Left renal pelvis (tissue), 4 donors: ENCODE results near the gene FCHSD2. TPM values are rescaled to one million over a fixed set of nuclear protein-coding genes. Genes with fewer than 3 reads are reported as not detected.
"Not testable (repeated sequence)": the region's sequence is repeated elsewhere in the genome, so short reads cannot be mapped to it uniquely, and the experiment has no call there.

Experiments
- DNase-seq, 4 donors: peaks; one replicate each; pipeline ENCODE4 v3.0.0-alpha.2; 2013; ENCODE audit warnings: low read depth in 4 of 4, low spot score in 3 of 4
- polyA plus RNA-seq, 4 donors: library from polyadenylated mRNA; unstranded; fragments of 120-200 nt; gene quantifications; one replicate each; pipeline ENCODE4 v1.2.1, GENCODE V29; 2013; ENCODE audit not compliant: insufficient read length in 4 of 4

Gene FCHSD2
- polyA plus RNA-seq, 4 donors: 38.9 to 53.8 (median 45.7) TPM

DNA sequence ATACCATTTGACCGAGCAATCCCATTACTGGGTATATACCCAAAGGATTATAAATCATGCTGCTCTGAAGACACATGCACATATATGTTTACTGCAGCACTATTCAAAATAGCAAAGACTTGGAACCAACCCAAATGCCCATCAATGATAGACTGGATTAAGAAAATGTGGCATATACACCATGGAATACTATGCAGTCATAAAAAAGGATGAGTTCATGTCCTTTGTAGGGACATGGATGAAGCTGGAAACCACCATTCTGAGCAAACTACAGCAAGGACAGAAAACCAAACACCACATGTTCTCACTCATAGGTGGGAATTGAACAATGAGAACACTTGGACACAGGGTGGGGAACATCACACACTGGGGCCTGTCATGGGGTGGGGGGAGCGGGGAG lies 164.3 kb downstream of the FCHSD2 start:
- not testable (repeated sequence) for DNase-seq

DNA sequence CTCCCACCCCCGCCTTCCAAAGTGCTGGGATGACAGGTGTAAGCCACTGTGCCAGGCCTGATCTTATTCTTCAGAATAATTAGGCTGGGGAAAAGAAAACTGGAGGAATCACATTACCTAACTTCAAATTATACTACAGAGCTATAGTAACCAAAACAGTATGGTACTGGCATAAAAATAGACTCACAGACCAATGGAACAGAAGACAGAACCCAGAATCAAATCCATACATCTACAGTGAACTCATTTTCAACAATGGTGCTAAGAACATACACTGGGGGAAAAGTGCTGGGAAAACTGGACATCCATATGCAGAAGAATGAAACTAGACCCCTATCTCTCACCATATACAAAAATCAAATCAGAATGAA lies 165.6 kb downstream of the FCHSD2 start:
- not testable (repeated sequence) for DNase-seq

DNA sequence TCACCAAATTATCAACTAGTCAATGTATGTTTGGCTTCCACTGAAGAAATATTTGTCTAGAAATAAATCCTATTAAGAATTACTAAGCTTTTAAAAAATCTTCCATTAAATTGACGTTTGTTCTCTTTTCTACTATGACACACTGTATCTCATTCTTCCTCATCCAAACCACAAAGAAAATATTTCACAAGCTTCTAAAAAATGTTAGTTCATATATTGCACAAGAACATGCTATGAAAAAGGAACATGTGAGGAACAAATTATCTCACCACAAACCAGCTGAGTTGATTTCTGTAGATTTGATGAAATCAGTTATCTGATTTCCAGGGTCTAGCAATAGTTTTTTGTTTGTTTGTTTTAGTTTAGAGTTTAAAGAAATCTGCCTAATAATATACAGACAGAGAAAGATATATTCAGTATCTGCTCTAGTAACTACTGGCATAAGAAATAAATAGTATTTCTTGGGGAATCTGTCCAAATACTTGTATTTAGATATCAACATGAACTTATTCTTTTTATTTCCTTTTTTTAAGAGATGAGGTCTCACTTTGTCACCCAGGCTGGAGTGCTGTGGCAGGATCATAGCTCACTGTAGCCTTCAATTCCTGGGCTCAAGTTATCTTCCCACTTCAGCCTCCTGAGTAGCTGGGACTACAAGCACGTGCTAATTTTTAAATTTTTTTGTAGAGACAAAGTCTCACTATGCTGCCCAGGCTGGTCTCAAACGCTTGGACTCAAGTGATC lies 166.2 kb downstream of the FCHSD2 start:
- no peak for DNase-seq

DNA sequence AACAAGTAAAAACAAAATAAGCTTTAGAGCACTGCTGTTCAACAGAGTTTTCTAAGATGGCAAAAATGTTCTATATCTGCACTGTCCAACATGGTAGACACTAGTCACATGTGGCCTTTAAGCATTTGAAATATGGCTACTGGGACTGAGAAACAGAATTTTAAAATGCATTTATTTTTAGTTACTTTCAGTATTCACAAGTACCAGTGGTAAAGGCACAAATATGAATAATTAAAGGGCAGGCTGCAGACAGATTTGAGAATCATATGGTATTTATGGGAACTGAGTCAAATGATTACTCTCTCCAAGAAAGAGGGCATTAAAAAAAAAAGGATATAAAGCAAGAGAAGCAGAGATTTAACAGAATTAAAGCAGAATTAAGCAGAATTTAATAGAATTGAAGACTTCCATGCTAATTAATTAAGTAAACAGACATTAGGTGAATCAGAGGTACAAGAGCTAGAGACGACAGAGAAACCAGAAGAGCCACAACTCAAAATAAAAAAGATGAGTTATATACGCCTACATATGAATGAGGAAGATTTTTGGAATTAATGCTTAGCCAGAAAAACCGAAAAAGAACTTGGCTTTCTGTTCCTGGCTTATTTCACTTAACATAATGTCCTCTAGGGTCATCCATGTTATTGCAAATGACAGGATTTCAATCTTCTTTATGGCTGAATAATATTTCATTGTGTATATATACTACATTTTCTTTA lies 167.5 kb downstream of the FCHSD2 start:
- DNase-seq: no peak

DNA sequence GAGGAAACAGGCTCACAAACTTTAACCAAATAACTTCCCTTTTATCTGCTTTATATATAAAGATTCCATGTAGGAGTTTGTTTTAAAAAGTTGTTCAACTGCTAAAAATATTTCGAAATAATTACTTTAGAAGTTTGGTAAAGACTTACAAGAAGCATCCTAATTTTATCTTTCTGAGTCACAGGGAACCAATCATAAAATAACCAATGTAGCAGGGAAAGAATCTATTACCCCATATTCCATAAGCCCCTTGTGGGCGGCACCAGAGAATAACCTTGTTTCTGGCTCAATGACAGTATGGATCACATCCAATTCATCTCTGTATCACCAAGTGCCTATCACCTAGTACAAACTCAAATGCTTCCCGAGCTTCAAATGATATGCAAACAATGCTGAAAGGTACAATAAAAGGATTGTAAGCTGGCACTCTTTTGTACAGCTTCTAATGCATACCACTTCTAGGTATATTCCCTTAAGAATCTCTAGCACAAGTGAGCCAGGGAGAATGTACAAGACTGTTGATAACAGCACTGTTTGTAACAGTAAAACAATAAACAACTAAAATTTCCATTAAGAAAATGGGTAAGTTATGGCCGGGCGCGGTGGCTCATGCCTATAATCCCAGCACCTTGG lies 169.5 kb downstream of the FCHSD2 start:
- DNase-seq: no peak

DNA sequence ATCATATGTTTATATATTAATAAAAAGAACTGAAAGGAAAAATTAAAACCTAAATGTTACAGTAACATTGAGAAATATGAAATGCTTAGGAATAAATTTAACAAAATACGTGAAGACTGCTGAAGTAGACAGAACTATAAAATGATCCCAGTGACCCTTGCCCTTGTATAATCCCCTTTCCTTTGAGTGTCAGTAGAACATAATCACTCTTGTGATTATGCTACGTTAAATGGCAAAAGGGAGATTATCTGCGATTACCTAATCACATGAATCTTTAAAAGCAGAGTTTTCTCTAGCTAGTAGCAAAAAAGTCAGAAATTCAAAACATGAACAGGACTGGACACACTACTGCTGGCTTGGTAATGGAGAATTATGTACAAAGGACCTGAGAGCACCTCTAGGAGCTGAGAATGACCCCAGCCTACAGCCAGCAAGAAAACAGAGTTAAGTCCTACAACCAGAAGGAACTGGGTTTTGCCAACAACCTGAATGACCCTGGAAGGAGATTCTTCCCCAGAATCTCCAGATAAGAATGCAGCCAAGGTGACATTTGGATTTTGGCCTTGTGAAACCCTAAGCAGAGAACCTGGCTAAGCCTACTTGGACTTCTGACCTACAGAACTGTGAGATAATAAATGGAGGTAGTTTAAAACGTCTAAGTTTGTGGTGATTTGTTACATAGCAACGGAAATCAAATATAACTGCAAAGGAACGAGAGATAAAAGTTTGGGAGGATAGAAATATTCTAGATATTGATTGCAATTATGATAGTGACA lies 170.7 kb downstream of the FCHSD2 start:
- DNase-seq: no peak

DNA sequence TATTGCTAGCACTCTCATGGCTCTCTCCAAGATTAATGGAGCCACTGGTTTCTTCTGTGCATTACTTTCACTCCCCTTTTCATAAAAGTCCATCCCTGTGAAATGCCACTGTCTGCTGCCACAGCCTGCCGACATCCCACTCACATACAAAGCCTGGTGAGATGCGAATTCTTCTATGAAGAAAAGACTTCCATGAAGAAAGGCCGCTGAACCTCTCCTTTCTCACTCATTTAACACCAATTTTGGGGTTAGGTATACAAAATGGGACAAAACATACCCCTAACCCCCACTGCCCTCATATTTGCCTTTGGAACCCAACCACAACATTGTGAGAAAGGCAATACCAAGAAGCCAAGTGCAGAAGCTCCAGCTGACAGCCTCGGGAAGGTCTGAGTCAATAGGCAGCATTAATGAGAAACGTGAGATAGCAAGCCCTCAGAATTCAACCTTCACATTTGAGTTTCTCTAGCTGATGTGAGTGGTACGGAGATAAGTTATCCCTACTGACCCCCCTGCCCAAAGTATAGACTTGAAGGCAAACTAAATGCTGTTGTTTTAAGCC lies 171.5 kb downstream of the FCHSD2 start:
- DNase-seq: no peak

DNA sequence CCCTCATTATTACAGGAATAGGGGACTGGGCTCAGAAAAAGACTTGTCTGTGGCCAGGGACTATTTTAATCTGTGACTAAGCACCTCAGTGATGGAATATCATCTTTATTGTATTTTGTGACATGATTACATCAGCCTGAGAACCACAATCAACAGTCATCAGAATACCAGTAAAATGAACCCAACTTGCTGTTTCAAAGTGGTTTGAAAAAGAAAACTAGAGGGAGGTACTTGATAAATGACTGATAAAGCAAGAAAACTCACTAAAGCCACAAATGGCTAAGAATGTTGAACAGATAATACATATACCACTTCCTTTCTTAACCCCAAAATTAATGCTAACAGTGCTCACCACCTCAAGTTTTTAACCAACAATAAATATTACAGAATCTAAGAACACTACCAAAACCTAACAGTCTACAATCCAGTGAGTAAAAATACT lies 172.2 kb downstream of the FCHSD2 start:
- DNase-seq: no peak

DNA sequence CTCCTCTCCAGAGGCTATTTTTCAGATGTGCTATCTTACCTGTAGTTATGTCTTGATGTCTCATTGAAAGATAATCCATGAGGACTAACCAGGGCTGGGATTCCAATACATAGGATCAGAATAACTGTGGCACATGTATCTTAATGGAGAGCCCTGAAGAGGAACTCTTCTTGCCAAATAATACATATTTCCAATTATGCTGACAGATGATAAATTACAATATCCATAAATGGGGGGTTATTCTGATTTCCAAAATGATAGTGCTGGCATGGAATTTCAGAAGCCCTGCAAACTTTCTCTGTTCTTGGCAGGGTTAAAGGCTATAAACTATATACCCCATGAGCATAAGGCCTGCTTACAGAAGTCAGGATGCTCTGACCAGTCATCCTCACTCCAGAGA lies 173.7 kb downstream of the FCHSD2 start:
- no peak for DNase-seq

DNA sequence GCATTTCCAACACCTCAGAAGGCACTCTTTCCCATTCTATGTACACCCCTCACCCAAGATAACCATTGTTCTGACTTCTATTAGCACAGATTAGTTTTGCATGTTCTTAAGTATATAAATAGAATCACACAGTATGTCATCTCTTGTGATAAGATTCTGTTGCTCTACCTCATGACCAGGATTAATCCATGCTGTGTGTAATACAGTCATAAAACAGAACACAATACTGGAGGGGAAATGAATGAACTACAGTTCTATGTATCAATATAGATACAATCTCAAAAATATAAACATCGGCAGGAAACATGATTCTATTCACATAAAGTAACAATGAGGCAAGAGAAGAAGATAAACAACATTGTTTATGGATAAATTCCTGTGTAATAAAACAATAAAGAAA lies 176.4 kb downstream of the FCHSD2 start:
- no peak for DNase-seq

DNA sequence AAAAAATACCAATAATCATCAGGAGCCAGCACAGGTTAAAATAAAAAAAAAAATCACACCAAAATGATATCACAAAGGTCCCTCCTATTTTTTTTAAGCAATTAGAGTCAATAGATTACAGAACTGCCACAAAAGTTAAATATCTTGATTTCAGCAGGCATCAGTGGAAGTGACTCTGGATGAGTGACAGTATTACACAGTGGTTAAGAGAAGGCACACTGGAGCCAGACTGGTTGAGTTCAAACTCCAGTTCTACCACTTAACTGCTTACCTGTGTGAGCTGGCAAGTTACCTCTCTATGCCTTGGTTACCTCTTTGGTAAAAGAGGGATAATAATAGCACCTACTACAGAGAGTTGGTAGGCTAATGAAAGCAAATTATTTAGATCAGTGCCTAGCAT lies 179.4 kb downstream of the FCHSD2 start:
- no peak for DNase-seq

DNA sequence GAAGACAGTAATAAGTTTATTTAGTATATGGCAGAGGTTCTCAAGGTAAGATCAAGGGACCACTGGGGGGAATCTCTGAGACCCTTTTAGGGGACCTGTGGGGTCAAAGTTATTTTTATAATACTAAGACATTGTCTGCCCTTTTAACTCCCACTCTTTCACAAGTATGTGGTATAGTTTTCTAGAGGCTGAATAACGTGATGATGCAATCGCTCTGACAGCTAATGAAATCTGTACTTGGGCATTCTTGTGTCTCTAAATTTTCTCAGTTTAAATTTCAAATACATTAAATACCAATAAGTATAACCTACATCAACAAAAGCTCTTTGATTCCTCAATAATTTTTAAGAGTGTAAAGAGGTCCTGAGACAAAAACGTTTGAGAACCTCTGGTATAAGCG lies 180.0 kb downstream of the FCHSD2 start:
- no peak for DNase-seq

DNA sequence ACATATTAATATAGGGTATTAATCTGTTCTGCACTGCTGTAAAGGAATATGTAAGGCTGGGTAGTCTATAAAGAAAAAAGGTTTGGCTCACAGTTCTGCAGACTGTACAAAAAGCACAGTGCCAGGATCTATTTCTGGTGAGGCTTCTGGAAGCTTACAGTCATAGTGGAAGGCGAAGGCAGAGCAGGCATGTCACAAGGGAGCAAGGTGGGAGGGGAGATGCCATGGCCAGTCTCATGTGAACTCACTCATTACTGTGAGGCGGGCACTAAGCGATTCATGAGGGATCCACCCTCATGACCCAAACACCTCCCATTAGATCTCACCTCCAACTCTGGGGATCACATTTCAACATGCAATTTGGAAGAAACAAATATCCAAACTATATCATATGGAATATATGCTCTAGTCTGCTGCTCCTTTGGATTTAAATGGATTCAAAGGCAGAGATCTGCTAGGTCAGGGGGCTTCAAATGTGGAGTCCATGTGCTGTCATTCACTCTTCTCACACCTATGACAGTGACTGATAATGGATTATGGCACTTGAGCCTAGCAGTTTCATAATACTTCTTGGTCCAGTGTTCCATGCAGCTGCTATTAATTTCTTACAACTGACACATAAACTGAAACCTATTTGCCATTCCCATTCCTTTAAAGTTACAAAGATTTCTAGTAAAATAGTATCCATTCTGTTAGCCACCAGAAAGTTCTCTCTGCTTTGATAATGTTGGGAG lies 182.0 kb downstream of the FCHSD2 start:
- no peak for DNase-seq

DNA sequence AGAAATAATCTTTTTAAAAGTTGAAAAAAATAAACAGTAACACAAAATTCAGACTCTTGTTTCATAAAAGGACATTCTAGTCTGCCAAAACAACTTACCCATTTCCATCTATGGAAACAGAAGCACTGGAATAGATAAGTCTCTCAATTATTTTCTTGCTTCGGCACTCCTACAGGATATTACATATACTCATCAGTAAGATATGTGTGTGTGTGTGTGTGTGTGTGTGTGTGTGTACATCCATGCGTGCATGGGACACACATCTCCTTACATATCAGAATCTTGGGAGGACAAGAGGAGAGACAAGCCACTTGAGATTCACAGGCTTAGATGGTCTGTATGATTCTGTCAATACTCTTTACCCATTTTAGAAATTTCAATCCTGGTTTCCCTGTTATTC lies 183.3 kb downstream of the FCHSD2 start:
- no peak for DNase-seq

DNA sequence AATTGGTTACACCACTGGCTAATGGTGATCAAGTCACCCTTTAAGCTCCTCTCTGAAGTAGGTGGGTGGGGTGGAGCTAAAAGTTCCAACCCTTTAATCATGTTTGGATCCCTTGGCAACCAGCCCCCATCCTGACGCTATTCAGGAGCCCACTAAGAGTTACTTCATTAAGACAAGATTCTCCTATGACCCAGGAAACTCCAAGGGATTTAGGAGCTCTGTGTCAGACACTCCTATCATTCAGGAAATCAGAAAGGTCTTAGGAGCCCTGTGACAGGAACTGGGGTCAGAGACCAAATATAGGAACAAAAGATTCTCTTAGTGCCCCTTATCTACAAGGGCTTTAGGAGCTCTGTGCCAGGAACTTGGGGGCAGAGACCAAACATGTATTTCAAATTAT lies 186.7 kb downstream of the FCHSD2 start:
- no peak for DNase-seq

DNA sequence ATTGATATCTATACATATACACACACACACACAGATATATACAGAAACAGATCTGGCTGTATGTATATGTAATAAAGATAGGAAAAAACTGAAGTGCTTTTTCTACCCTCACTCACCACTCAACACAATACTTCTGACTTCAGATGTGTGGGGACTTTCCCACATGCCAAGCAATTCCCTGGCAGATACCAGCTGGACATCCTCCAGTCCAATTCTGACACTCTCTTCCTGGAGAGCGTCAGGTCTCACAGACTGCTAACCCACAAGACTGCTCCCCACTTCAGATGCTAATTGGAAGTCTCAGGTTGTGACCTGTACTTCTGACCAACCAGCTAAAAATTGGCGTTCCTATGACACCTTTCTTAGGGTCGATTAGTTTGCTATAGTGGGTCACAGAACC lies 187.3 kb downstream of the FCHSD2 start:
- DNase-seq: no peak

DNA sequence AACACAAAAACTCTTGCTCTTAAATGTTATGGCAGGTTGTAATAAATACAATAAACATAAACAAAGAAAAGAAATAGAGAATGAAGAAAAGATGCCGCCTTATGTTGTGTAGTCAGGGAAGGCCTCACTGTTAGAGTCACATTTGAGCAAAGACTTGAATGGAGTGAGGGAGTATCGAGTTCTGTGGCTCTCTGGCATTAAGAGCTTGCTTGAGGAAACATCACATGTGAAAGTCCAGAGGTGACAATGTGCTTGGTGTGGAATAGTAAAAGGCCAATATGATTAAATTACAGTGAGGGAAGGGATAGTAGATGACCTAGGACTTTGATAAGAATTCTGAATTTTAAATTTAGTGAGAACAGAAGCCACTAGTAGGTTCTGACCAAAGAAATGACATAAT lies 188.5 kb downstream of the FCHSD2 start:
- no peak for DNase-seq

DNA sequence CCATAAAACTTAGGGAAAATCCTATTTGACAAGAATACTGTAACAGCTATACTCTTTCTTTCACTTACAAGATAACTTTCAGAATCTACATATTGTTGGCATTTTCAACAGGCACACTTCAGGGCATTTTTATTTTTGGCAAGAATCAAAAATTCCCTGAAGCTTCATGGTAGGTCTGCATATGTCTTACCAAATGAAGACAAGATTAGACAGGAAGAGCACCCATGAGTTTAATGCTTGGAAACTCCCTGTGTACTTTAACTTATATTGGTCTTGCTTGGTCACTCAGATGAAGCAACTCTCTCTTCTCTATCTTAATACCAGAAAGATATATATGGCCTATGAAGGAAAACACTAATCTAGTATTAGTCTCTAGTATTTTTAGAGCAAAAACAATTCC lies 190.2 kb downstream of the FCHSD2 start:
- no peak for DNase-seq

DNA sequence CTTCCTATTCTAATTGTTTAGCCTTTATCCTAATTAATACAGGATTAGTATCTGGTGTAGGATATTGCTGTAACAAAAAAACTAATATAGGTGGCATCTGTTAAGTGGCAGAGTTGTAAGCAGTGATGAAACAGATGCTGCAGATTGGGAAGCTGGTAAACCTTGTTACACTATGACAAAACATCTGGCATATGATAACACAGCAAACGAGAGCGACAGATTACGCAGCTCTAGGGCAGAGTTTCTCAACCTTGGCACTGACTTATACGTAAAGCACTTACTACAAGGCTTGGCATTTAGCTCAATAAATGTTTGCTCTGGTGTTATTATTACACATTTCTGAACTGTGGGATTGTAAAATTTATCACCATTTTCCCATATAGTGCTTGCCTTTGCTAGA lies 190.9 kb downstream of the FCHSD2 start:
- no peak for DNase-seq

DNA sequence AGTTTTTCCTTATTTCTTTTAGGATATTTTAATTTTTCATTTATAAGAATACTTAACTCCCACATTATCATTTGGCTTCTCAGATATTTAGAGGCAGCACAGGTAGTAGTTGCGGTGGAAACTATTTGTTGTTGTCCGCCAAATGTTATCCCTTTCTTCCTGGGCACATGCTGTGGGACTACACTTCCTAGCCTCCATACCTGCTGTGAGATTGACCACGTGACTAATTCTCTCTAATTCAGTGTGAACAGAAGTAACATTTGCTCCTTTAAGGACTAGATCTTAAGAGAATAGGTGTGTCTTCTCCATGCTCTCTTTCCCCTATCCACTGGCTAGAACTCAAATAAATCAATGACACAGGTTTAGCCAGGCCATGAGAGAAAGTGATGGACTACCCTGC lies 191.4 kb downstream of the FCHSD2 start:
- DNase-seq: no peak
